ENCODE results near the gene MYO1G. TPM values are rescaled to one million over a fixed set of nuclear protein-coding genes. Genes with fewer than 3 reads are reported as not detected.

Gene MYO1G
- total and polyA plus RNA-seq, 9 of the 15 experiments (the other 6 are each of a cell fraction or from before 2014, with no cell fraction given), result 0.03 to 0.62 (median 0.13) TPM; not detected in 1

DNA sequence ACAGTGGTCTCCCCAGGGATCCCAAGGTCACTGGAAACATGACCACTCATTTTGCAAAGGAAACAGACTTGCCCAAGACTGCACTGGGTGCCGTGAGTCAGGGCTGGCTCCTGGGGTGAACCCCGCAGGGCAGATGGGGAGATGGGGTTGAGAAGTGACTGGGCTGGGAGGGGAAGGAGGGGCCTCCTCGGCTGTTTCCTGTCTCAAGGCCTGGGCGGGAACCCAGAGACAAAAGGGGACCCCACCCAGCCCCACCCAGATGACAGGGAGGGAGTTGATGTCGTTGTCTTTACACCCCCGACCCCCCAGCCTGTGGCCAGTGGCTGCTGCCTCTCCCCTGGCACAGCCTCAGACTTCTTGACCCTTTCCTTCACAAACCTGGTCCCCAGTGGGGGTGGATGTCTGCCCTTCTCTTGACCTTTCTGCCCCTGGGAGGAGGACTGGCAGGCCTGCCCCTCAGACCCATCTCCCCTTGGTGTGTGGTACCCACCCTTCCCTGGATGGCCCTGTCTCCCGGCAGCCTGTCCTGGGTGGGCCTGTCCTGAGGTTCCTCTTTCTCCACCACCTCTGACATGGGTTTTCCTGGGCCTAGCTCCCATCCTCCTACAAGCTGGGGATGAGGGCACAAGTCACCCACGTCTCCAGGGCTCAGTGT is 1.4 kb downstream of the MYO1G start:
- Histone ChIP-seq H3K79me2 (ENCODE audit: control insufficient read depth, insufficient read depth, low read length) (no peaks in the 10 kb centered on the region), H3K4me2 (ENCODE audit: insufficient read depth, low read length) (no peak overlapping the region), H3K27me3 (ENCODE audit: control insufficient read depth in 2 of 2, insufficient read depth in 2 of 2, low read length in 2 of 2) (no peaks in the 10 kb centered on the region), H3K27ac (ENCODE audit: extremely low read depth, low read depth, low read length) (no peak overlapping the region; the same call in 2 of the 3 replicates), H4K20me1 (replicated peaks; ENCODE audit: control insufficient read depth, insufficient read depth, low read length) (no peaks in the 10 kb centered on the region), H3K4me3 (no peak overlapping the region), H3K9me3 (replicated peaks; ENCODE audit: control insufficient read depth, insufficient read depth, low read depth, low read length) (no peaks in the 10 kb centered on the region), H2AFZ (ENCODE audit: low read depth, low read length) (no peak overlapping the region), H3K36me3 (ENCODE audit: control insufficient read depth, insufficient read depth, low read length) (peaks cover 24% of the 10 kb centered on the region), H3K9ac (ENCODE audit: insufficient read depth in 1 of 2, low read depth in 2 of 2, low read length in 2 of 2) (peak overlapping the region in 1 of 2 experiments; percentile 81; a peak in 2 of 4 replicates), H3K4me1 (replicated peaks in 1 of 2; ENCODE audit: control insufficient read depth in 2 of 2, insufficient read depth in 2 of 2, low read length in 2 of 2) (peaks cover 31 to 49% of the 10 kb centered on the region in 2 experiments; a peak in 4 of 5 replicates), H3K9me1 (ENCODE audit: control insufficient read depth, insufficient read depth, low read length) (no peaks in the 10 kb centered on the region)
- intact Hi-C loops (cut with micrococcal nuclease), result loop anchor here (10.0 kb wide), 1 partner anchor 97 kb away; no protein-coding TSS in a partner anchor
- TF ChIP-seq ZKSCAN1 (IDR thresholded peaks at IDR 0.05; ENCODE audit: low read depth, low read length), result no peak
- no peak for TF ChIP-seq RBM15 (IDR thresholded peaks at IDR 0.05; ENCODE audit: insufficient read depth, low read length)
- TF ChIP-seq ZBTB7A (IDR thresholded peaks at IDR 0.05; ENCODE audit: borderline replicate concordance, control insufficient read depth, low read depth, low read length), result peak; percentile 33; the same call in 1 of the 2 replicates
- no peak for TF ChIP-seq SMC3 (conservative IDR thresholded peaks at IDR 0.05; ENCODE audit: insufficient read depth, low read depth, low read length)
- in situ Hi-C loops (cut with MboI), result no loop called here
- ATAC-seq (no peak), DNase-seq (ENCODE audit: extremely low read depth in 1 of 4, low spot score in 3 of 4) (peak in 2 of 4 experiments; percentile 22 to 46), FAIRE-seq (no peak)
- BruUV-seq (replicated peaks), result no TSS peak
- ChIA-PET POLR2A (interaction anchor here (0.6 to 1.4 kb wide), 4 partner anchors 8 to 134 kb away, joined by 3 to 7 read pairs (median 4); partner anchors contain the start of gene TBRG4), CTCF (ENCODE audit: low intra/inter-chr PET ratio) (no interaction called here)
- WGBS (ENCODE audit: insufficient coverage, low coverage, missing lambda C conversion rate), result 27% methylated on average over 4 of the region's 8 CpGs
